ENCODE measurements around the gene ZFYVE28.

Gene ZFYVE28

DNA sequence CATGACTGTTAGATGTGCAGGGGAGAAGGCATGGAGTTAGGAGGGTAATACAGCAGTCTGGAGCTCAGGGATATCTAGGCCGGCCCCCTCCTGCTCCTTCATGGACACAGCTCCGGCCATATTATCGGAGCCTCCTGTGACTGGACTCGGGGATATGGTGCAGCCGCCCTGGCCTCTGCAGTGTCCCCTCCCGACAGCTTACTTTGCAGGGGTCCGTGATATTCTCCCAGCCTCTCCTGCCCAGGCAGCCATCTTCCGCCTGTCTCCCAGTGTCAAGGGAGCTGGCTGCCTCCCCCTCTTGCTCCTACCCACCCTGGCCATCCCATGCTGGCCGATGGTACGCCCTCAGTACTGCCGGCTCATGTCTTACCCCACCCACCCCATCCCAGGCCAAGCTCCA is 30.6 kb upstream of the ZFYVE28 start:
- TF ChIP-seq, protein P1, sequence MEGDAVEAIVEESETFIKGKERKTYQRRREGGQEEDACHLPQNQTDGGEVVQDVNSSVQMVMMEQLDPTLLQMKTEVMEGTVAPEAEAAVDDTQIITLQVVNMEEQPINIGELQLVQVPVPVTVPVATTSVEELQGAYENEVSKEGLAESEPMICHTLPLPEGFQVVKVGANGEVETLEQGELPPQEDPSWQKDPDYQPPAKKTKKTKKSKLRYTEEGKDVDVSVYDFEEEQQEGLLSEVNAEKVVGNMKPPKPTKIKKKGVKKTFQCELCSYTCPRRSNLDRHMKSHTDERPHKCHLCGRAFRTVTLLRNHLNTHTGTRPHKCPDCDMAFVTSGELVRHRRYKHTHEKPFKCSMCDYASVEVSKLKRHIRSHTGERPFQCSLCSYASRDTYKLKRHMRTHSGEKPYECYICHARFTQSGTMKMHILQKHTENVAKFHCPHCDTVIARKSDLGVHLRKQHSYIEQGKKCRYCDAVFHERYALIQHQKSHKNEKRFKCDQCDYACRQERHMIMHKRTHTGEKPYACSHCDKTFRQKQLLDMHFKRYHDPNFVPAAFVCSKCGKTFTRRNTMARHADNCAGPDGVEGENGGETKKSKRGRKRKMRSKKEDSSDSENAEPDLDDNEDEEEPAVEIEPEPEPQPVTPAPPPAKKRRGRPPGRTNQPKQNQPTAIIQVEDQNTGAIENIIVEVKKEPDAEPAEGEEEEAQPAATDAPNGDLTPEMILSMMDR (IDR thresholded peaks at IDR 0.05): no peak

DNA sequence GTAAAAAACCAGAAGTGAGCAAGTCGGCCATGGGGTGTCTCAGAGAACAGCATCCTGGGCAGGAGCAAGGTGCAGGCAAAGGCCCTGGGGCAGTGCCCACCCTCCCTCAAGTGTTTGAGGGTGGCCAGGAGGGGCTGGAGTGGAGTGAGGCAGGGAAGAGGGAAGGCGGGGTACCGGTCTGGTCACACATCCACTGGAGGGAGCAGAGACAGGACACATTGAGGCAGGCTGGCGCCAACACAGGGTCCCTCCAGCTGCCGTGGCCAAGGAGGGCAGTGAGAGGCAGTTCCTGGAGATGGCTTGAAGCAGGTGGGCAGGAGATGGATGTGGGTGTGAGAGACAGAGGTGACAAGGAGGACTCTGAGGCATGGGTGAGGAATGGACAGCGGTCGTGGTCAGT is 30.1 kb upstream of the ZFYVE28 start:
- TF ChIP-seq, protein P1 (IDR thresholded peaks at IDR 0.05): no peak

DNA sequence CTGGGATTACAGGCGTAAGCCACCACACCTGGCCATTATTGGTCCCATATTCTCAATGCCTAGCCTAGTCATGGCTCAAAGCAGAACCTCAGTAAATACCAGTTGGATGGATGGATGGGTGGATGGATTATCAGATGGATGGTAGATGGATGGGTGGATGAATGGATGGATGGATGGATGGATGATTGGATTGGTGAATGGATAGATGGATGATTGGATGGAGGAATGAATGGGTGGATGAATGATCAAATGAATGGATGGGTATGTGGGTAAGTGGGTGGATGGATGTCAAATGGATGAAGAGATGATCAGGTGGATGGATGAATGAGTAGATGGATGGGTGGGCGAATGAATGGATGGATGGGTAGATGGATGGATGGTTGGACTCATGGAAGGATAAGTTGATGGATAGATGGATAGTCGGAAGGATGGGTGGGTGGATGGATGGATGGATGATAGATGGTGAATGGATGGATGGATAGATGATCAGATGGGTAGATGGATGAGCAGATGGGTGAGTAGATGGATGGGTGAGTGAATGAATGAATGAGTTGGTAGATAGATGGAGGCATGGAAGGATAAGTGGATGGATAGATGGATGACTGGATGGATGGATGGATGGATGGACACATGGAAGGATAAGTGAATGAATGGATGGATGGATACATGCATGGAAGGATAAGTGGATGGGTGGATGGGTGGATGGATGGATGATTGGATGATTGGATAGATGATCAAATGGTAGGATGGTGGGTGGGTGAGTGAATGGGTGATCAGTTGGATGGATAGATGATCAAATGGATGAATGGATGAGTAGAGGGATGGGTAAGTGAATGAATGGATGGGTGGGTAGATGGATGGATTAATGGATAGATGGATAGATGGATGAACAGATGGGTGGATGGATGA is 28.5 kb upstream of the ZFYVE28 start:
- TF ChIP-seq, protein P1 (IDR thresholded peaks at IDR 0.05): no peak

DNA sequence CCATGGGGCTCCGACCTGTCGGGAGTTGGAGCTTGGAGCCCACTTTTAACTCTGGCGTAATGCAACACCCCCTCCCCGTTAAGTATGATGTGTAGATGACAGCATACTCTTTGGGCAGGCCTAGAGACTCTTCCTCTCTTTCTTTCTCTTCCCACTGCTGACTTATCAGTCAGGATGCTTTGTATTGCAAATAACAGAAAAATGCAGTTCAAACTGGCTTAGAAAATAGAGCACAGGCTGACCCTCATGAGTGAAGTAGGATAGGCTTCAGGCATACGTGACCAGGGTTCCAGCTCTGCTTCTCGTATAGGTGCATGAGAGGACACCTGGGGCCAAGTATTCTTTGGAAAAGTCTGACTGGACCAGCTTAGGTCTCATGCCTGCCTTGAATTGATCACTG is 27.1 kb upstream of the ZFYVE28 start:
- TF ChIP-seq, protein P1 (IDR thresholded peaks at IDR 0.05): no peak

GRCh38 chr4:2445130-2445529 is 26.7 kb upstream of the ZFYVE28 start:
- TF ChIP-seq, protein P1 (IDR thresholded peaks at IDR 0.05): no peak

- TF ChIP-seq, protein P1 (IDR thresholded peaks at IDR 0.05): no peak
These were observed 25.7 kb upstream of the ZFYVE28 start for GRCh38 chr4:2443956-2444740.

DNA sequence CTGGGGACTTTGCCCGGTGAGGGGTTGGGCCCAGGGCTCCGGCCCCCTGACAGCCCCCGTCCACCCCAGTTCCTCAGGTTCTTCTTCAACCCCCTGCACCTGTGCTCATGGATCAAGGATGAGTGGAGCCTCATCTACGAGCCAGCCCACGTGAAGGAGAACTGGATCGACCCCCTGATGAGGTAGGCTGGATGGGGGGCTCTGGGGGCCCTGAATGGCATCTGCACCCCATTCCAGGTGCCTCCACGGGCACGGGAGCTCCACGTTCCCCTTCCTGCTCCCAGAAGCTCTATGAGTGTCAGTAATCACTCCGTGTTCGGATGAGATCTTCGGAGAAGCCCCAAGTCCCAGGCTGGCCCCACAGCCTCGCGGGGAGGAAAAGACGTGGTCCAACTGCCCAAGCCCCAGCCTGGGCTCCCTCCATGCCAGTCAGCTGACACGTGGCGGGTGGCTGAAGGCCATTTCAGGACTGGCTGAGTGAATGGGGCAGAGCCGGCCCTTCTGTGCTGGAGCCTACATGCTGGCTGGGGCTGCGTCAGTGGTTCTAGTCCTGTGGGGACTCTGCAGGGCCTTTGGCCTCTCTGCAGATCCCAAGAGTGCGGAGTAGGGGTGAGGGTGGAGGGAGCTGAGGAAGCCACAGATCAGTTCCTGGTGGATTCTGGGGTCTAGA is 24.8 kb upstream of the ZFYVE28 start:
- TF ChIP-seq, protein P1 (IDR thresholded peaks at IDR 0.05): no peak

Data from LNCAP (cell line).